Measurements from ENCODE around the gene TRMT61A. TPM values are rescaled to one million over a fixed set of nuclear protein-coding genes. Genes with fewer than 3 reads are reported as not detected.

The TRMT61A gene
- total RNA-seq, 1 donor from 2014 or later = 21.8 TPM

- H3K27me3 Mint-ChIP-seq = no peaks in the 10 kb centered on the region
- ChIA-PET POLR2A (interaction anchor here (0.5 to 1.1 kb wide), 3 partner anchors 9 to 102 kb away, joined by 3 to 4 read pairs (median 4); no protein-coding TSS in a partner anchor), CTCF (interaction anchor here (0.5 to 4.2 kb wide), 11 partner anchors 9 to 1359 kb away, joined by 3 to 70 read pairs (median 5); partner anchors contain the start of gene TRMT61A)
- no peaks in the 10 kb centered on the region for H3K9me3 Mint-ChIP-seq
- no peak overlapping the region for H3K27ac Mint-ChIP-seq
- intact Hi-C loops (cut with micrococcal nuclease) = loop anchor here (1.0 kb wide), 2 partner anchors 18 to 28 kb away; no protein-coding TSS in a partner anchor
- TF ChIP-seq CTCF (IDR thresholded peaks at IDR 0.05) = no peak
- no peak for ATAC-seq (ENCODE audit: low read depth)
- no peak overlapping the region for H3K4me3 Mint-ChIP-seq
- DNase-seq = no peak
- peaks cover 10% of the 10 kb centered on the region for H3K4me1 Mint-ChIP-seq
- H3K36me3 Mint-ChIP-seq (ENCODE audit: low read depth) = peaks cover 2% of the 10 kb centered on the region
These were observed 11.1 kb upstream of the TRMT61A start for GRCh38 chr14:103517721-103518421.

- CTCF ChIA-PET = interaction anchor here (0.5 to 4.2 kb wide), 15 partner anchors 10 to 1360 kb away, joined by 3 to 70 read pairs (median 5); partner anchors contain the start of gene TRMT61A
- peak; percentile 28 for TF ChIP-seq CTCF (IDR thresholded peaks at IDR 0.05)
- Mint-ChIP-seq H3K4me3 (no peak overlapping the region), H3K27me3 (no peaks in the 10 kb centered on the region), H3K27ac (no peak overlapping the region), H3K4me1 (peaks cover 11% of the 10 kb centered on the region), H3K36me3 (ENCODE audit: low read depth) (no peaks in the 10 kb centered on the region), H3K9me3 (no peaks in the 10 kb centered on the region)
- POLR2A ChIA-PET = interaction anchor here (0.6 to 1.3 kb wide), 5 partner anchors 9 to 32 kb away, joined by 3 to 4 read pairs (median 4); partner anchors contain the start of gene TRMT61A
- DNase-seq (peak; percentile 69), ATAC-seq (ENCODE audit: low read depth) (peak; percentile 20)
- intact Hi-C loops (cut with micrococcal nuclease) = loop anchor here (1.0 kb wide), 2 partner anchors 18 to 28 kb away; no protein-coding TSS in a partner anchor
These were observed 10.5 kb upstream of the TRMT61A start for GRCh38 chr14:103518422-103519042.

- POLR2A ChIA-PET = interaction anchor here (0.6 to 1.3 kb wide), 5 partner anchors 8 to 31 kb away, joined by 3 to 4 read pairs (median 4); partner anchors contain the start of gene TRMT61A
- Mint-ChIP-seq H3K27me3 (no peaks in the 10 kb centered on the region), H3K36me3 (ENCODE audit: low read depth) (no peaks in the 10 kb centered on the region), H3K27ac (no peak overlapping the region), H3K4me3 (peak overlapping the region; percentile 38), H3K4me1 (peaks cover 15% of the 10 kb centered on the region), H3K9me3 (no peaks in the 10 kb centered on the region)
- CTCF ChIA-PET = interaction anchor here (0.6 to 4.2 kb wide), 14 partner anchors 9 to 161 kb away, joined by 3 to 70 read pairs (median 5); partner anchors contain the start of gene TRMT61A
- ATAC-seq (ENCODE audit: low read depth) = no peak
- no peak for DNase-seq
- no peak for TF ChIP-seq CTCF (IDR thresholded peaks at IDR 0.05)
- intact Hi-C loops (cut with micrococcal nuclease) = no loop called here
These were observed 9.8 kb upstream of the TRMT61A start for GRCh38 chr14:103519043-103519836.

GRCh38 chr14:103519837-103520212, 9.2 kb upstream of the TRMT61A start:
- H3K27me3 Mint-ChIP-seq = no peaks in the 10 kb centered on the region
- H3K4me3 Mint-ChIP-seq = peak overlapping the region; percentile 52
- no peaks in the 10 kb centered on the region for H3K36me3 Mint-ChIP-seq (ENCODE audit: low read depth)
- no peak for ATAC-seq (ENCODE audit: low read depth)
- H3K9me3 Mint-ChIP-seq = no peaks in the 10 kb centered on the region
- POLR2A ChIA-PET = interaction anchor here (1.3 kb wide), 1 partner anchor 27 kb away, joined by 4 read pairs; no protein-coding TSS in a partner anchor
- no peak overlapping the region for H3K27ac Mint-ChIP-seq
- DNase-seq = no peak
- TF ChIP-seq CTCF (IDR thresholded peaks at IDR 0.05) = no peak
- intact Hi-C loops (cut with micrococcal nuclease) = loop anchor here (10.0 kb wide), 2 partner anchors 185 to 755 kb away; partner anchors contain the start of gene EIF5
- CTCF ChIA-PET = interaction anchor here (1.7 to 4.2 kb wide), 4 partner anchors 20 to 34 kb away, joined by 5 to 70 read pairs (median 8); no protein-coding TSS in a partner anchor
- H3K4me1 Mint-ChIP-seq = peaks cover 15% of the 10 kb centered on the region

Data from activated B cell treated with CpG ODN at 0.5 μM for 24 hours (primary cell).